CD4-positive, alpha-beta T cell treated with Interleukin-4 for 4 hours (primary cell): ENCODE results near the gene MFSD1.

Experiments used
- DNase-seq: peaks from one replicate; pipeline ENCODE4 v3.0.0-alpha.2; 2020

Gene MFSD1

GRCh38 chr3:158801696-158802408 is at the start of gene MFSD1:
TSS of gene MFSD1 (plus strand) at chr3:158802054. CDS start at chr3:158802153, 99 bp downstream.
- DNase-seq = peak; percentile 88

- DNase-seq = no peak
These were observed 48.0 kb upstream of the MFSD1 start for GRCh38 chr3:158753854-158754253.

- DNase-seq = no peak
These were observed 46.4 kb upstream of the MFSD1 start for GRCh38 chr3:158755421-158755820.

GRCh38 chr3:158761350-158761749 is 40.5 kb upstream of the MFSD1 start:
- no peak for DNase-seq

- DNase-seq = no peak
These were observed 39.2 kb upstream of the MFSD1 start for GRCh38 chr3:158762701-158763100.

DNA sequence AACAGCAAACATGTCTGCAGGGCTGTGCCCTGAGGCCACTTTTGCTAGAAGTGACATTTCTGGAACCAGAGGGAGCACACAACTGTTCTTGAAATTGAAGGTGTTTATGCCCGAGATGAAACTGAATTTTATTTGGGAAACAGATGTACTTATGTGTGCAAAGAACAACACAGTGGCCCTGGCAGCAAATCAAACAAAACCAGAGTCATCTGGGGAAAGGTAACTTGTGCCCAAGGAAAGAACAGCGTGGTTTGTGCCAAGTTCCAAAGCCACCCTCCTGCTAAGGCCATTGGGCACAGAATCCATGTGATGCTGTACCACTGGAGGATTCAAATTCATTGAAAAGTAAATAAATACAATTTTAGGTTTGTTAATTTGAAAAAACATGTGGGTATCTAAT is 38.4 kb upstream of the MFSD1 start:
- no peak for DNase-seq

DNA sequence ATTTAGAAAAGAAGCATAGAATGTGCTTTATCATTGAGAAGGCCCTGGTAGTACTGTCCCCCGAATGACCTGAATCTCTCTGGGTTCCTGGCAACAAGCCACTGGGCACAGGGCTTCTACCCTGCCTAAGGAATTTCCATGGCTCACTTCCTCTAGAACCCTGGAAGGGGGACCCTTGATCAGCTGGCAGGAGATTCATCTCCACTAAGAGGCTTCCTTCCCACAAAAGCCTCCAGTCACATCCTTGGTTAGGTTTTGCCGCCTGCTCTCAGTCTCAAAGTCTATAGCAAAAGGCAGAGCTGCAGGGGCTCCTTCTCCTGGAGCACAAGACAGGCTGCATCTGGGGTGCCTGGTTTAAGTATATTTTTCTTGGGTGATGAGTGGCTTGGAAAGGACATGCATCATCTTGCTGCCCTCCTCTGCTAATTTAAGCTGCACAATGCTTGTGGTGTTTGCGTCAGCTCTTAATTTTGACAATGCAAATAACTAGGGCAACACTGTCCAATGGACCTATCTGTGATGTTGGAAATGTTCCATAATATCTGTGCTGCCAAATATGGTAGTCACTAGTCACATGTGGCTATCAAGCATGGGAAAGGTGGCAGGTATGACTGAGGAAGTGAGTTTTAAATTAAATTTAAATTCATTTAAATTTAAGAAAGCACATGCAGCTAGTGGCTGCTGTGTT is 36.2 kb upstream of the MFSD1 start:
- DNase-seq = no peak

GRCh38 chr3:158766364-158766763 is 35.5 kb upstream of the MFSD1 start:
- DNase-seq = no peak

GRCh38 chr3:158768361-158768787 is 33.5 kb upstream of the MFSD1 start:
- no peak for DNase-seq

DNA sequence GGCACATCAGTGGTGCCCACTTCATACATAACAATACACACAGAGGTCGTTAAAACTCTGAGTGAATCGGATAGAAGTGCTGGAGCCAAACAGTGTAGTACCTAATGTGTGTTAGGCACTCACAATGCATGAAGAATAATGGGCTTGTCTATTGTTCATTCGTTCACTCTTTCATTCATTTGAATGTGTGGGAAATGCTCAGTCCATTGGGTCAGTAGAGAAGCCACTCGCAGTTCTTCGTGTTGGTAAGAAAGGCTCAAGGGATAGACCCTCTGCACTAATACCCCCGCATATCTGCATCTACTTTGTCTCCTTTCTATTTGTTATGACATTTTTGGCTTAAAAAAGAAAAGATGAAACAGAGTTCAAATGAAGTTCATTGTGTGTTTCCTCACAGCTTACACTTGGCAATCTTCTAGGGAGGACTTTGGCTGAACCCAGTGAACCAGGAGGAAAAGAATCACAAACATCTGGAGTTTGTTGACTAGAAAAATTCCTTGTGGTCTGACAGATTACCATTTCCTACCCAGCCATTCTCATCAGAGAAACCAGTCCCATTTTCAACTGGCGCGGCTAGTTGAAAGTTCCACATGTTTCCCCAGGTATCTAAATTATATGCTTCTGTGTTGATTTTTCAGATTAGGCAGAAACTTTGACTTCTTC is 32.8 kb upstream of the MFSD1 start:
- DNase-seq = no peak

DNA sequence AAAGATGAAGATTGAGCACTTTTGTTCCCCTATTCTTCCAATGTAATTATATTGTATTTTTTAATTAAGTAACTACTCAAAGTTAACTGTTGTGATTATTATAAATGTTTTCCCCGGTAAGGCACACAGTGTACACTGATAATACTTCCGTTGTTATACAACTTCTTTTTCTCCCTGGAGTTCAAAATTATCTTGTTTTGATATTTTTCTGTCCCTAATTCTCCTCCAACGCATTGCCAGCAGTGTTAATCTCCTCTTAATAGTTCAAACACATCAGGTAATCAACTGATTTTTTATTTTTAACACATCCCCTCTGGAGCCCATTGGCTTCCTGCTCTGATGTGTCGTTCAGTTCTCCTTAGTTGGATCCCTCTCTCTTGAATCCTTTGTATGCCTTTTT is 32.3 kb upstream of the MFSD1 start:
- DNase-seq = no peak

- no peak for DNase-seq
These were observed 31.7 kb upstream of the MFSD1 start for GRCh38 chr3:158769952-158770740.

DNA sequence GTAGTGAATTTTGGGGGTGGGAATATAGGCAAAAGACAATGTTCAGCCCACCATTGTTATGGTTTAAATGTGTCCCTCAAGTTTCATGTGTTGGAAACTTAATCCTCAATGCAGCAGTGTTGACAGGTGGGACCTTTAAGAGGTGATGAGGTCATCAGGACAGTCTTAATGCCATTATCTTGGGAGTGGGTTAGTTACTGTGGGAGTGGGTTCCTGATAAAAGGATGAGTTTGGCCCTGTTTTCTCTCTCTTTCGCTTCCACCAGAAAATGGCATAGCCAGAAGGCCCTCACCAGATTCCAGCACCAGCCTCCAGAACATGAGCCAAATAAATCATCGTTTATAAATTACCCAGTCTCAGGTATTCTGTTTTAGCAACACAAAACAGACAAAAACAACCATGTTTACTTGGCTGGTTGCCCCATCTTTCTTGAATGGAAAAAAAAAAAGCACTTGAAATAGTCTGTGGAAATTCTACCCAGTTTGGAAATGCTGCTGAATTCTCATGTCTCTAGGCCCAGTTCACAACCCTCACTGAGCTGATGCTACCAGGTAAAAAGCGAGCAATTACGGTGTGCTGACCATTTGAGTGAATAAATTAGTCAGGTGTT is 31.0 kb upstream of the MFSD1 start:
- DNase-seq = no peak

DNA sequence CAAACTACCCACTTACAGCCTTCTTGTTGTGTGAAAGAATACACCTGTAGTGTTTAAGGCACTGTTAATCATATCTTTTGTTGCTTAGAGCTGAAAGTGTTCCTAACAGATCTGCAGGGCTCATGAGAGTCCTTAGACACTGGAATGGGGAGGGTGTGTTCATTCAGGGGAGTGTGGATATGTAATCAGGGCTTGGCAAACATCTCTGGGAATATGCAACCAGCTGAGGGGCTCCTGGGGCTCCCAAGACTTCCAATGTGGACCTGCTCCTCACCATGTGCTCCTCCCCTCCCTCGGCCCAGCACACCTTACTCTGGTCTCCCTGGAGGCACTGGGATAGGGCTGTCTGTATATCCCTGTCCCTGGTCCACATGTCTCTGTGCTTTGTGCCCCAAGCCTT is 30.3 kb upstream of the MFSD1 start:
- DNase-seq = no peak

DNA sequence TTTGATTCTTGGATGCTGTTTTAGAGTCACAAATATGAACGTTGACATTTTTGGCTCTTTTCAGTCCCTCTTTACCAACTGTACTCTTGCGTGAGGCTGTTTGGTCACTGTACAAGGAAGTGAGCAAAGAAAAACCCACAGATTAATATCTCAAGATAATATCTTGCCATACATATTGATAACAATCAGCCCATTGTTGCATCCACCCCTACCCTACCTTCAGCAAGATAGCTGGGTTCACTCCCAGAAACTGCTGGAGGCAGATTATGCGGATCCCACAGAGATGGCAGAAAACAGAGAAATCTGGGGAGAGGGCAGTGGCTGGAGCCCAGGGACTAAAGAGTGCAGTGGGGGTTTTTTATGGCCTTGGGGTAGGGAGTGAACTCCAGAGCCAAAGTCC is 29.9 kb upstream of the MFSD1 start:
- DNase-seq = no peak

DNA sequence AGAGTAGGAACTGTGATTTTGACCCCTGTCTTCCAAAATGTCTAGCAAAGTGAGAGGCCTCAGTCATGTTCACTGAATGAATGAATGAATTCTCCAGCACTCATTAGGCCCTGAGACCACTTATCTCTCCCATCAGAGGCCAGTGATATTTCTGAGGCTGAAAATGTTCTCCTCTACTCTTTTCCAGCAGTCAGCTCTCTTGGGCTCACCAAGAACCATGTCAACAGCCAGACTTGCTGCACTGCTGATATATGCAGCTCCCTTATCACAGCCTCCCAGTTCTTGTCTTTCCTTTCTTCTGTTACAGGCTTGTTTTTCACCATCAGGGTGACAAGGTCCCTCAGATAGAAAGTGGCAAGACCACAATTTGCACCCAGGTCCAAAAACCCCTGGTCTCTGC is 28.7 kb upstream of the MFSD1 start:
- DNase-seq = no peak

GRCh38 chr3:158773845-158774830 is 27.7 kb upstream of the MFSD1 start:
- no peak for DNase-seq

DNA sequence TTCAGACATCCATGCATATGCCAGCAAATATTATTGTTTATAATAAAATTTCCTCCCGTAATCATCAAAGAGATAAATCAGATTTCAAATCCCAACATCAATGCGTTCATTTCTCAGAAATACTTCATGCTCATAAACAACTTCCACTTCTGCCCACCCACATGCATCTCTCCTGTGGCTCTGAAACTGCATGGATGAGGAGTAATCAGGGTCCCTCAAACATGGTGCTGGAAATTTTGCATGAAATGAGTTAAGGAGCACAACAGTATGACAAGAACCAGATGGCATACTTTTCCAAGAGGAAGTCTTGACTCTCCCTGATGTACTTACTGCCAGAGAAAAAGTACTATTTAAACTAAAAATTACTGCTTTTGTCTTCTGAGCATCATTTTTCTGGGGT is 26.9 kb upstream of the MFSD1 start:
- no peak for DNase-seq

GRCh38 chr3:158775426-158776410 is 26.1 kb upstream of the MFSD1 start:
- no peak for DNase-seq

GRCh38 chr3:158776531-158776930 is 25.3 kb upstream of the MFSD1 start:
- no peak for DNase-seq
